Thoracic aorta (tissue), 2 donors: ENCODE measurements around the gene DUSP5. TPM values are rescaled to one million over a fixed set of nuclear protein-coding genes. Genes with fewer than 3 reads are reported as not detected.

ENCODE experiments used
- ATAC-seq: fragments of 150-250 bp; one replicate; pipeline ENCODE4 v1.8.0; 2017; ENCODE audit warnings: low read depth; ENCODE audit not compliant: insufficient number of reproducible peaks, low FRiP score
- DNase-seq: peaks from one replicate; pipeline ENCODE4 v3.0.0-alpha.2; 2020; ENCODE audit warnings: low spot score
- H3K27ac ChIP-seq, 2 donors: fragments of 200-600 bp; sonication (generic); 1 replicate in 1 of 2; 2 replicates in 1 of 2; pipeline ENCODE4 v1.5.1; 2016; ENCODE audit warnings: mild to moderate bottlenecking in 2 of 2, moderate library complexity in 2 of 2
- H3K27me3 ChIP-seq: fragments of 200-600 bp; sonication (generic); replicated peaks from 2 replicates; pipeline ENCODE4 v1.6.0; 2016; ENCODE audit warnings: mild to moderate bottlenecking; ENCODE audit not compliant: insufficient read depth
- H3K36me3 ChIP-seq: fragments of 200-600 bp; sonication (generic); one replicate; pipeline ENCODE4 v1.5.1; 2016
- H3K4me1 ChIP-seq, 2 donors: fragments of 200-600 bp; sonication (generic); 1 replicate in 1 of 2; 2 replicates in 1 of 2; pipeline versions ENCODE4 v1.5.1 to v1.6.0; 2016; ENCODE audit warnings: low read depth in 2 of 2, mild to moderate bottlenecking in 1 of 2; ENCODE audit not compliant: control insufficient read depth in 1 of 2
- H3K4me3 ChIP-seq: fragments of 200-600 bp; sonication (generic); 2 replicates; pipeline ENCODE4 v1.5.1; 2016; ENCODE audit warnings: mild to moderate bottlenecking
- H3K9me3 ChIP-seq: fragments of 200-600 bp; sonication (generic); 2 replicates; pipeline ENCODE4 v1.5.1; 2016
- total RNA-seq, 2 donors: library from RNA; depleted of rRNA; stranded (reverse); fragments of >200 nt; gene quantifications; one replicate each; pipeline versions ENCODE4 v1.1.0 to v1.2.3, GENCODE V29; 2016
- TF ChIP-seq, protein P1 (sequence below): fragments of 200-600 bp; sonication (generic); IDR thresholded peaks from one replicate; pipeline ENCODE4 v1.5.1; 2019; ENCODE audit warnings: antibody characterized with exemption

DUSP5 gene
- total RNA-seq, 2 donors from 2014 or later: 12.7 to 13.1 TPM

DNA sequence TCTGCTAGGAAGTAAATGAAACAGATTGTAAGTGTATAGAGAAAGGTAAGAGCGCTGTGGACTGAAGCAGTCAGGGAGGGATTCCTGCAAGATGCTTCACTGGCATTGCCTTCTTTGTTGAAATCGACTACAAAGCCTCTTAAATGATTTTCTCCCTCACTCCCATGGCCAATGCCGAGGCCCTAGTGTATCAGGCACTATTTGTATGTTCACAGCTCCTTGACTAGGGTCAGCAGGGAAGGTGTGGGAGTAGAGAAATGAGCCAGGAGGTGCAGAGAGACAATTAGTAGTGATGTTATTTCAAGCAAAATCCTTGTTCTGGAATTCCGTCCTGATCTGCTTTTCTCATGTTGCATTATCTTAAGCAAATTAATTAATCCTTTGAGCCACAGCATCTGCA, 22.9 kb upstream of the DUSP5 start:
- TF ChIP-seq, protein P1, sequence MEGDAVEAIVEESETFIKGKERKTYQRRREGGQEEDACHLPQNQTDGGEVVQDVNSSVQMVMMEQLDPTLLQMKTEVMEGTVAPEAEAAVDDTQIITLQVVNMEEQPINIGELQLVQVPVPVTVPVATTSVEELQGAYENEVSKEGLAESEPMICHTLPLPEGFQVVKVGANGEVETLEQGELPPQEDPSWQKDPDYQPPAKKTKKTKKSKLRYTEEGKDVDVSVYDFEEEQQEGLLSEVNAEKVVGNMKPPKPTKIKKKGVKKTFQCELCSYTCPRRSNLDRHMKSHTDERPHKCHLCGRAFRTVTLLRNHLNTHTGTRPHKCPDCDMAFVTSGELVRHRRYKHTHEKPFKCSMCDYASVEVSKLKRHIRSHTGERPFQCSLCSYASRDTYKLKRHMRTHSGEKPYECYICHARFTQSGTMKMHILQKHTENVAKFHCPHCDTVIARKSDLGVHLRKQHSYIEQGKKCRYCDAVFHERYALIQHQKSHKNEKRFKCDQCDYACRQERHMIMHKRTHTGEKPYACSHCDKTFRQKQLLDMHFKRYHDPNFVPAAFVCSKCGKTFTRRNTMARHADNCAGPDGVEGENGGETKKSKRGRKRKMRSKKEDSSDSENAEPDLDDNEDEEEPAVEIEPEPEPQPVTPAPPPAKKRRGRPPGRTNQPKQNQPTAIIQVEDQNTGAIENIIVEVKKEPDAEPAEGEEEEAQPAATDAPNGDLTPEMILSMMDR: no peak
- Histone ChIP-seq H3K27me3 (no peaks in the 10 kb centered on the region), H3K36me3 (no peaks in the 10 kb centered on the region), H3K4me1 (no peaks in the 10 kb centered on the region), H3K27ac (no peak overlapping the region), H3K4me3 (no peak overlapping the region), H3K9me3 (no peaks in the 10 kb centered on the region)
- DNase-seq: no peak
- no peak for ATAC-seq

DNA sequence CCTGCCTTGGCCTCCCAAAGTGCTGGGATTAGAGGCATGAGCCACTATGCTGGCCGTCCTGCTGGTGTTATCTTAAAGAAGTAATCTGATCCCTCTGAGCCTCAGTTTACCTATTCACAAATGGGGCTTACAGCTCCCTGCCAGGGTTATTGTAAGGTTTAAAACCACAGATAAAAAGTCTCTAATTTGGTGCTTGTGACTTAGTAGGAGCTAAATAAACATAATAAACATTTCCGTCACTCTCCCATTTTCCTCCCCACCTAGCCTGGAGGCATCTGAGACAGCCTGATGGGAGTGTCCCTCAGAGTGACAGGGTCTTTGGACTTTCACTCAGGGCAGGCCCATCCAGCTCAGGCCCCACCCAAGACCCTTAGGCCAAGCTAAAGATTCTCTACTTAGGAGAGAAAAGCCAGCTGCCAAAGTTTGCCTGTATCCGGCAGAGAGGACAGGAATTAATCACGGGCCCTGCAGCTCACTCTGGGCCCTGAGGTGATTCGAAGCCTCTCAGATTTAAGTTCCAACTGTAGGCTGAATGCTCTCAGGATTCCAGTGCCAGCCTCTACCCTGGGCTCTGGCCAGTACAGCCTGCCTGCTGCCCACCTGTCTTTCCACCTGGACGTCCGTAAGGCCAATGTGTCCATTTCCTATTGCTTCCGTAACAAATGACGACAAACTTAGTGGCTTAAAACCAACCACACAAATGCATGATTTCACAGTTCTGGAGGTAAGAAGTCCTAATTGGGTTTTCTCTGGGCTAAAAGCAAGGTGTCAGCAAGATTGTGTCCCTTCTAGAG, 21.8 kb upstream of the DUSP5 start:
- DNase-seq (no peak), ATAC-seq (no peak)
- Histone ChIP-seq H3K9me3 (no peaks in the 10 kb centered on the region), H3K27me3 (no peaks in the 10 kb centered on the region), H3K4me1 (no peaks in the 10 kb centered on the region), H3K36me3 (no peaks in the 10 kb centered on the region), H3K4me3 (no peak overlapping the region), H3K27ac (no peak overlapping the region)
- TF ChIP-seq, protein P1: no peak

DNA sequence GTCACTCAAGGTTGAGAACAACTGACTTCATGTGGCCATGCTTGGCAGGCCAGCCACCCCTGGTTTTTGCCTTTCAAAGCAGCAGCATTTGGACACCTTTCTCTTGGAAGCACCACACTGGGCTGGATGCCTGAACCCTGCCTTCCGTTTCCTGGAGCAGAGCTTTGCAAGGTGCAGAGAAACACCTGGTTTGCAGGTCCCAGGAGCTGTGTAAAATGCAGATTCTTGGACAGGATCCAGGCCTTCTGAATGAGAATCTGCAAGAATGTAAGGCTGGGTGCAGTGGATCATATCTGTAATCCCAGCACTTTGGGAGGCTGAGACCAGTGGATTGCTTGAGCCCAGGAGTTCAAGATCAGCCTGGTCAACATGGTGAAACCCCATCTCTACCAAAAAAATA, 18.0 kb upstream of the DUSP5 start:
- H3K27ac ChIP-seq: no peak overlapping the region
- DNase-seq (no peak), ATAC-seq (no peak)
- no peaks in the 10 kb centered on the region for H3K27me3 ChIP-seq
- H3K9me3 ChIP-seq: no peaks in the 10 kb centered on the region
- no peaks in the 10 kb centered on the region for H3K36me3 ChIP-seq
- TF ChIP-seq, protein P1: no peak
- H3K4me1 ChIP-seq: no peaks in the 10 kb centered on the region
- H3K4me3 ChIP-seq: no peak overlapping the region

DNA sequence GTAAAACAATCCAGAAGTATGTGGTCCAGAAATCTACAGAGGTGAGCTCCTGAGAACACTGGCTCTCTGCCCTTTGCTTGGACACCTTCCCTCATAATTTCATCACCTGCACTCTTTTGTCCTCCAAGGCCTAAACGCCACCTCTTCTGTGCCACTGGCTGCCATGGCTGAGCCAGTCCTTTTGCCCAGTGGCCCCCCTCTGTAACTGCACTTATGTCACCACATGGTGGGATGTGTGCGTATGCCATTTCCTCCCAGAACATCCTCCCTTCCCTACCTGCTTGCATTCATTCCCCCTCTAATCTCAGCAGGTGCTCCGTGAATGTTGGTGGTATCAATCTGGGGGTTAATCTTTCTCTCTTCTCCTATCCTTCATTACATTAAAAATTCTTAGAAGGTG, 17.3 kb upstream of the DUSP5 start:
- ATAC-seq: no peak
- TF ChIP-seq, protein P1: no peak
- Histone ChIP-seq H3K27ac (no peak overlapping the region), H3K36me3 (no peaks in the 10 kb centered on the region), H3K4me3 (no peak overlapping the region), H3K9me3 (no peaks in the 10 kb centered on the region), H3K4me1 (no peaks in the 10 kb centered on the region), H3K27me3 (no peaks in the 10 kb centered on the region)
- DNase-seq: no peak

DNA sequence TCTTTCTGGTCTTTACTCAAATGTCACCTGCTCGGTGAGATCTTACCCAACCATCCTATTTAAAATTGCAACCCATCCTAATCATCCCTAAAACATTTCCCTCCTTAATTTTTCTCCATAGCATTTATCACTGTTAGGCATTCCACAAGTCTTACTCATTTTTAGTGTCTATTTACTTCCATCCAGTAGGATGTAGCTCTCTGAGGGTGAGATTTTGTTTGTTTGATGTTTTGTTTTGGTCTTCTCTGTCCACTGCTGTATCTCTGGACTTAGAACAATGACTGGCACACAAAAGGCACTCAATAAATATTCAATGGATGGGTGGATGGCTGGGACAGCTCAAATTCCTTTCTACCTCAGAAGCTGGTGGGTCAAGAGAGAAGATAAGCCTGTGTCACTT, 15.8 kb upstream of the DUSP5 start:
- Histone ChIP-seq H3K9me3 (no peaks in the 10 kb centered on the region), H3K27me3 (no peaks in the 10 kb centered on the region), H3K4me3 (no peak overlapping the region), H3K27ac (no peak overlapping the region), H3K36me3 (no peaks in the 10 kb centered on the region), H3K4me1 (no peaks in the 10 kb centered on the region)
- DNase-seq (no peak), ATAC-seq (no peak)
- TF ChIP-seq, protein P1: no peak
